IPS-20b (cell line): ENCODE results near the gene ID1.
"Not testable (repeated sequence)": the region's sequence is repeated elsewhere in the genome, so short reads cannot be mapped to it uniquely, and the experiment has no call there.

Experiments used
- H3K27ac ChIP-seq: one replicate; pipeline ENCODE4 v1.5.1; 2013; ENCODE audit warnings: low read length
- H3K27me3 ChIP-seq: 2 replicates; pipeline ENCODE4 v1.6.1; 2013; ENCODE audit warnings: mild to moderate bottlenecking, low read length, inconsistent platforms; ENCODE audit not compliant: insufficient read depth
- H3K36me3 ChIP-seq: 2 replicates; pipeline ENCODE4 v1.6.1; 2013; ENCODE audit warnings: low read depth, mild to moderate bottlenecking, inconsistent platforms, low read length, moderate library complexity; ENCODE audit not compliant: insufficient read depth
- H3K4me1 ChIP-seq: 2 replicates; pipeline ENCODE4 v1.6.1; 2013; ENCODE audit warnings: mild to moderate bottlenecking, control low read depth, inconsistent platforms, low read length, moderate library complexity; ENCODE audit not compliant: insufficient read depth
- H3K4me3 ChIP-seq: 2 replicates; pipeline ENCODE4 v1.5.1; 2013; ENCODE audit warnings: mild to moderate bottlenecking, low read length, inconsistent platforms
- H3K9ac ChIP-seq: 2 replicates; pipeline ENCODE4 v1.6.1; 2013; ENCODE audit warnings: low read depth, mild to moderate bottlenecking, inconsistent platforms, low read length, moderate library complexity
- H3K9me3 ChIP-seq: 2 replicates; pipeline ENCODE4 v1.6.1; 2013; ENCODE audit warnings: mild to moderate bottlenecking, low read depth, low read length, inconsistent platforms; ENCODE audit not compliant: insufficient read depth

ID1 gene

GRCh38 chr20:31605902-31606803 is 1.1 kb downstream of the ID1 start:
- peak overlapping the region; percentile 57 for H3K27ac ChIP-seq
- H3K4me1 ChIP-seq: peaks cover 24% of the 10 kb centered on the region

GRCh38 chr20:31606804-31607639 is 1.9 kb downstream of the ID1 start:
- peak overlapping the region; percentile 94 for H3K9ac ChIP-seq
- H3K4me1 ChIP-seq: peaks cover 24% of the 10 kb centered on the region
- H3K4me3 ChIP-seq: peak overlapping the region; percentile 89
- H3K36me3 ChIP-seq: peaks cover 9% of the 10 kb centered on the region
- peak overlapping the region; percentile 57 for H3K27ac ChIP-seq
- H3K9me3 ChIP-seq: no peaks in the 10 kb centered on the region
- H3K27me3 ChIP-seq: no peaks in the 10 kb centered on the region

More at GRCh38 chr20:31605902-31606803, 1.1 kb downstream of the ID1 start:
- no peaks in the 10 kb centered on the region for H3K27me3 ChIP-seq
- H3K36me3 ChIP-seq: peaks cover 9% of the 10 kb centered on the region
- peak overlapping the region; percentile 89 for H3K4me3 ChIP-seq
- H3K9me3 ChIP-seq: no peaks in the 10 kb centered on the region
- peak overlapping the region; percentile 94 for H3K9ac ChIP-seq

GRCh38 chr20:31607640-31608250 is 2.7 kb downstream of the ID1 start:
- Histone ChIP-seq H3K27ac (no peak overlapping the region), H3K9ac (peak overlapping the region; percentile 94), H3K9me3 (no peaks in the 10 kb centered on the region), H3K4me3 (peak overlapping the region; percentile 89), H3K36me3 (peaks cover 9% of the 10 kb centered on the region), H3K4me1 (peaks cover 21% of the 10 kb centered on the region), H3K27me3 (no peaks in the 10 kb centered on the region)

- Histone ChIP-seq H3K9ac (peak overlapping the region; percentile 94; the same call in 1 of the 2 replicates), H3K36me3 (peaks cover 9% of the 10 kb centered on the region), H3K27ac (no peak overlapping the region), H3K4me1 (peaks cover 18% of the 10 kb centered on the region), H3K4me3 (peak overlapping the region; percentile 89), H3K9me3 (no peaks in the 10 kb centered on the region), H3K27me3 (no peaks in the 10 kb centered on the region)
Observed at GRCh38 chr20:31608251-31608945, 3.3 kb downstream of the ID1 start.

- not testable (repeated sequence) for H3K27ac ChIP-seq, H3K36me3 ChIP-seq, H3K27me3 ChIP-seq, H3K4me3 ChIP-seq, H3K9ac ChIP-seq, H3K9me3 ChIP-seq
- H3K4me1 ChIP-seq: peaks cover 13% of the 10 kb centered on the region
Observed at GRCh38 chr20:31612271-31612640, 7.2 kb downstream of the ID1 start.

GRCh38 chr20:31615416-31615815 is 10.3 kb downstream of the ID1 start:
- no peaks in the 10 kb centered on the region for H3K36me3 ChIP-seq
- H3K4me1 ChIP-seq: no peaks in the 10 kb centered on the region
- no peak overlapping the region for H3K4me3 ChIP-seq
- no peaks in the 10 kb centered on the region for H3K27me3 ChIP-seq
- no peaks in the 10 kb centered on the region for H3K9me3 ChIP-seq
- no peak overlapping the region for H3K9ac ChIP-seq
- no peak overlapping the region for H3K27ac ChIP-seq

- H3K4me3 ChIP-seq: no peak overlapping the region
Observed at GRCh38 chr20:31617432-31618104, 12.5 kb downstream of the ID1 start.

GRCh38 chr20:31620246-31620645 is 15.2 kb downstream of the ID1 start:
- no peaks in the 10 kb centered on the region for H3K27me3 ChIP-seq
- no peaks in the 10 kb centered on the region for H3K4me1 ChIP-seq
- no peak overlapping the region for H3K4me3 ChIP-seq
- H3K9me3 ChIP-seq: no peaks in the 10 kb centered on the region
- H3K27ac ChIP-seq: no peak overlapping the region
- no peaks in the 10 kb centered on the region for H3K36me3 ChIP-seq
- H3K9ac ChIP-seq: no peak overlapping the region

More at GRCh38 chr20:31617432-31618104, 12.5 kb downstream of the ID1 start:
- Histone ChIP-seq H3K9me3 (no peaks in the 10 kb centered on the region), H3K27ac (no peak overlapping the region), H3K36me3 (no peaks in the 10 kb centered on the region), H3K9ac (no peak overlapping the region), H3K4me1 (no peaks in the 10 kb centered on the region), H3K27me3 (no peaks in the 10 kb centered on the region)

GRCh38 chr20:31623123-31623505 is 18.0 kb downstream of the ID1 start:
- not testable (repeated sequence) for H3K27ac ChIP-seq, H3K36me3 ChIP-seq, H3K9ac ChIP-seq, H3K27me3 ChIP-seq, H3K4me1 ChIP-seq, H3K4me3 ChIP-seq, H3K9me3 ChIP-seq

GRCh38 chr20:31626534-31626933 is 21.4 kb downstream of the ID1 start:
- H3K27me3 ChIP-seq, H3K36me3 ChIP-seq, H3K4me1 ChIP-seq, H3K9ac ChIP-seq, H3K9me3 ChIP-seq, H3K4me3 ChIP-seq, H3K27ac ChIP-seq: not testable (repeated sequence)

GRCh38 chr20:31628057-31628456 is 23.0 kb downstream of the ID1 start:
- not testable (repeated sequence) for H3K4me1 ChIP-seq, H3K27ac ChIP-seq, H3K36me3 ChIP-seq, H3K9ac ChIP-seq, H3K27me3 ChIP-seq, H3K9me3 ChIP-seq, H3K4me3 ChIP-seq
